Trophoblast cell (in vitro differentiated cells and primary cell): ENCODE measurements around the gene LINGO3.

Source experiments
- DNase-seq, 2 donors: peaks; one replicate each; pipeline ENCODE4 v3.0.0-alpha.2; 2016
- H2AFZ ChIP-seq: 2 replicates; pipeline ENCODE4 v1.6.1; 2013; ENCODE audit warnings: low read length, moderate library complexity, mild to moderate bottlenecking; ENCODE audit not compliant: insufficient read depth, poor library complexity
- H2AK5ac ChIP-seq: 2 replicates; pipeline ENCODE4 v1.6.1; 2013; ENCODE audit warnings: mild to moderate bottlenecking, low read length
- H2BK120ac ChIP-seq: 2 replicates; pipeline ENCODE4 v1.6.1; 2013; ENCODE audit warnings: low read length, mild to moderate bottlenecking, moderate library complexity; ENCODE audit not compliant: insufficient read depth, poor library complexity
- H2BK12ac ChIP-seq: 2 replicates; pipeline ENCODE4 v1.6.1; 2013; ENCODE audit warnings: mild to moderate bottlenecking, low read length, moderate library complexity
- H2BK5ac ChIP-seq: 2 replicates; pipeline ENCODE4 v1.6.1; 2013; ENCODE audit warnings: low read length, low read depth, moderate library complexity, mild to moderate bottlenecking; ENCODE audit not compliant: poor library complexity
- H3K14ac ChIP-seq: 2 replicates; pipeline ENCODE4 v1.6.1; 2013; ENCODE audit warnings: mild to moderate bottlenecking, low read length
- H3K18ac ChIP-seq: 2 replicates; pipeline ENCODE4 v1.6.1; 2013; ENCODE audit warnings: mild to moderate bottlenecking, low read length
- H3K23ac ChIP-seq: 2 replicates; pipeline ENCODE4 v1.6.1; 2013; ENCODE audit warnings: low read length
- H3K27ac ChIP-seq: 2 replicates; pipeline ENCODE4 v1.5.1; 2013; ENCODE audit warnings: low read depth, mild to moderate bottlenecking, inconsistent platforms, low read length, moderate library complexity
- H3K27me3 ChIP-seq: 2 replicates; pipeline ENCODE4 v1.6.1; 2013; ENCODE audit warnings: inconsistent platforms, mild to moderate bottlenecking, low read length, moderate library complexity; ENCODE audit not compliant: insufficient read depth
- H3K36me3 ChIP-seq, 2 experiments: 1 replicate in 1 of 2; 2 replicates in 1 of 2; pipeline ENCODE4 v1.6.1; 2013; ENCODE audit warnings: low read length in 2 of 2, mild to moderate bottlenecking in 2 of 2, moderate library complexity in 1 of 2; ENCODE audit not compliant: insufficient read depth in 2 of 2, control insufficient read depth in 1 of 2
- H3K4ac ChIP-seq: 2 replicates; pipeline ENCODE4 v1.6.1; 2013; ENCODE audit warnings: low read depth, mild to moderate bottlenecking, low read length, moderate library complexity
- H3K4me1 ChIP-seq, 2 experiments: 1 replicate in 1 of 2; 2 replicates in 1 of 2; pipeline ENCODE4 v1.6.1; 2013; ENCODE audit warnings: low read length in 2 of 2, mild to moderate bottlenecking in 2 of 2, moderate library complexity in 1 of 2; ENCODE audit not compliant: insufficient read depth in 2 of 2, control insufficient read depth in 1 of 2
- H3K4me2 ChIP-seq: 2 replicates; pipeline ENCODE4 v1.6.1; 2013; ENCODE audit warnings: inconsistent platforms, mild to moderate bottlenecking, low read length, moderate library complexity
- H3K4me3 ChIP-seq: 2 replicates; pipeline ENCODE4 v1.5.1; 2013; ENCODE audit warnings: mild to moderate bottlenecking, low read depth, low read length, inconsistent platforms
- H3K79me1 ChIP-seq: one replicate; pipeline ENCODE4 v1.6.1; 2013; ENCODE audit warnings: low read length
- H3K79me2 ChIP-seq: 2 replicates; pipeline ENCODE4 v1.6.1; 2013; ENCODE audit warnings: low read length, mild to moderate bottlenecking; ENCODE audit not compliant: control insufficient read depth, insufficient read depth, poor library complexity
- H3K9ac ChIP-seq: 2 replicates; pipeline ENCODE4 v1.6.1; 2013; ENCODE audit warnings: mild to moderate bottlenecking, low read length
- H3K9me3 ChIP-seq: 2 replicates; pipeline ENCODE4 v1.6.1; 2013; ENCODE audit warnings: low read depth, mild to moderate bottlenecking, control low read depth, inconsistent platforms, low read length; ENCODE audit not compliant: insufficient read depth
- H4K12ac ChIP-seq: 2 replicates; pipeline ENCODE4 v1.6.1; 2013; ENCODE audit warnings: low read depth, mild to moderate bottlenecking, low read length, moderate library complexity
- H4K8ac ChIP-seq: 2 replicates; pipeline ENCODE4 v1.6.1; 2013; ENCODE audit warnings: low read depth, mild to moderate bottlenecking, low read length, moderate library complexity
- H4K91ac ChIP-seq: one replicate; pipeline ENCODE4 v1.6.1; 2013; ENCODE audit warnings: low read depth, mild to moderate bottlenecking, low read length, moderate library complexity
- WGBS: extraction: QIAGEN DNeasy Blood & Tissue Kit; methylation state at CpG from one replicate; pipeline ENCODE4 v1.1.7; 2013; ENCODE audit warnings: missing lambda C conversion rate; ENCODE audit not compliant: insufficient read length, insufficient coverage; ENCODE audit errors: extremely low coverage; 5-methylcytosine and 5-hydroxymethylcytosine counted together

The LINGO3 gene

DNA sequence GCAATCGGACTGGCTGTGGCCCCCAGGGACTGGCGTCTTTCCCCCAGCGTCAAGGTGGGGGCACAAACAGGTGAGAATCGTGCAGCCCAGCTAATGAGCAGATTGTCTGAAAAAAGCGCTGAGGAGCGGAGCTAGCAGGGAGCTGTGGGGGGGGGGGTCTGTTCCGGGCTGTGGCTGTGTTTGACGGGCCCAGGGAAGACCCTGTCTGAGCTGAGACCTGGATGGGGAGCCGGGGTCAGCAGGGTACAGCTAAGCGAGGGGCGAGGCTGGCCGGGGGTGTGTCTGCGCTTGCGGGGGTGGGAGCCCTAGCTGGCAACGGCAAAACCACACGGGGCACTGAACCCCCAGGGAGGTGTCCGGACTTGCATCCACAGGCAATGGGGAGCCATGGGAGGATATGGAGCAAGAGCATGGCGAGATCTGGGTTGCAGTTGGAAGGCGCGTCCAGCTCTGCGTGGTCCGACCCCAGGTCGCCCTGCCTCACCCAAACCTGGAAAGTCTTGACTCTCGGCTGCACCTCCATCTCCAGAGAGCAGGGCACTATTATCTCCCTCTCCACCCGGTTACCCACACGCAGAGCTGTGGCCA is 4.6 kb downstream of the LINGO3 start:
- H2BK5ac ChIP-seq = no peak overlapping the region
- no peaks in the 10 kb centered on the region for H3K79me1 ChIP-seq
- no peak overlapping the region for H3K18ac ChIP-seq
- H3K9me3 ChIP-seq = peaks cover 1% of the 10 kb centered on the region
- H4K91ac ChIP-seq = no peak overlapping the region
- H3K4ac ChIP-seq = no peak overlapping the region
- H3K4me3 ChIP-seq = no peak overlapping the region
- no CpG with 5 or more reads among the region's 26 CpGs for WGBS
- H3K4me1 ChIP-seq = peaks cover 0 to 3% of the 10 kb centered on the region in 2 experiments
- H2BK12ac ChIP-seq = no peak overlapping the region
- no peak overlapping the region for H2BK120ac ChIP-seq
- H2AFZ ChIP-seq = no peak overlapping the region
- H3K36me3 ChIP-seq = no peaks in the 10 kb centered on the region
- no peak overlapping the region for H4K12ac ChIP-seq
- no peak overlapping the region for H3K9ac ChIP-seq
- peaks cover 25% of the 10 kb centered on the region for H3K27me3 ChIP-seq
- no peak overlapping the region for H4K8ac ChIP-seq
- no peak overlapping the region for H3K27ac ChIP-seq
- DNase-seq = no peak
- H3K23ac ChIP-seq = no peak overlapping the region
- no peak overlapping the region for H3K4me2 ChIP-seq
- H3K14ac ChIP-seq = no peak overlapping the region
- no peak overlapping the region for H2AK5ac ChIP-seq
- H3K79me2 ChIP-seq = no peaks in the 10 kb centered on the region

DNA sequence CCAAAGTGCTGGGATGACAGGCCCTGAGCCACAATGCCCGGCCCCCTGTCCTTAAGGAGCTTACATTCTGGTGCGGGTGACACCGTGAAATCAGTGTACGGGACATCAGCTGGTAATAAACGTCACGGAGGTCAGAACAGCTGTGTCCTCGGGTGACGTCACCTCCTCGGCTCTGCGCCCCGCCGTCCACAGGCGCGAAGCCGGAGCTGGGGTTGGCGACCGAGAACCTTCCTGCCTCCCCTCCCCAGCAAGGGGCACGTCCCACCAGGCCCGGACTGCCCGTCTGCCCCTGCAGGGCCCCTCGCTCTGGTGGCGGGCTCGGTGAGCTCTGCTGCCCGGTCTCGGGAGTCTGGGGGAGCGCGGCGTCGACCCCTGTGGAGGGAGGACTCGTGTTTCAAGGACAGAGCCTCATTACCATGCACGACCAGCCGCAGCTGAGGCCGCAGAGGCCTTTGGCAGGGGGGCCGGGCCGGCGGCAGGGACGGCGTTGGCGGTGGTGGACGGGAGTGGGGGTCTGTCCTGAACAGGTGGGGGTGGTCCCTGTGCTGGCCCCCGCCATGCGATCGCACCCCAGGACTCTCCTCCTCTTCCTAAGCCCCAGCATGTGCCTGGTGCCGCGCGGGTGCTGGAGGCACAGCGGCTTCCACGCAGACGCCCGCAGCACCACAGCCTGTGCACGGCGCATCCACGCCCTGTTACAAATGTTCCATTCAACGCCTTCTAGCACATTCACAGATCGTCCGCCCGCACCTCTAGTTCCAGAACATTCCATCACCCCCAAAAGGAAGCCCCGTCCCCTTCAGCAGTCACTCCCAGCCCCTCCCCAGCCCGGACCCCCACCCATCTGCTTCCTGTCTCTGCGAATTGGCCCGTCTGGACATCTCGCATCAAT is 5.4 kb downstream of the LINGO3 start:
- Histone ChIP-seq H3K9me3 (no peaks in the 10 kb centered on the region), H3K79me2 (no peaks in the 10 kb centered on the region), H3K27ac (no peak overlapping the region), H4K12ac (no peak overlapping the region), H3K4ac (no peak overlapping the region), H4K8ac (no peak overlapping the region), H3K4me2 (peak overlapping the region; percentile 23), H3K79me1 (no peaks in the 10 kb centered on the region), H2BK120ac (no peak overlapping the region), H2AFZ (no peak overlapping the region), H2BK12ac (no peak overlapping the region), H3K4me3 (no peak overlapping the region), H3K18ac (no peak overlapping the region), H2BK5ac (no peak overlapping the region), H2AK5ac (no peak overlapping the region), H3K27me3 (peaks cover 19% of the 10 kb centered on the region), H3K14ac (no peak overlapping the region), H3K9ac (no peak overlapping the region), H3K4me1 (no peaks in the 10 kb centered on the region), H4K91ac (no peak overlapping the region), H3K23ac (no peak overlapping the region), H3K36me3 (no peaks in the 10 kb centered on the region)
- WGBS = no CpG with 5 or more reads among the region's 62 CpGs
- peak in 1 of 2 donors; percentile 39 for DNase-seq

DNA sequence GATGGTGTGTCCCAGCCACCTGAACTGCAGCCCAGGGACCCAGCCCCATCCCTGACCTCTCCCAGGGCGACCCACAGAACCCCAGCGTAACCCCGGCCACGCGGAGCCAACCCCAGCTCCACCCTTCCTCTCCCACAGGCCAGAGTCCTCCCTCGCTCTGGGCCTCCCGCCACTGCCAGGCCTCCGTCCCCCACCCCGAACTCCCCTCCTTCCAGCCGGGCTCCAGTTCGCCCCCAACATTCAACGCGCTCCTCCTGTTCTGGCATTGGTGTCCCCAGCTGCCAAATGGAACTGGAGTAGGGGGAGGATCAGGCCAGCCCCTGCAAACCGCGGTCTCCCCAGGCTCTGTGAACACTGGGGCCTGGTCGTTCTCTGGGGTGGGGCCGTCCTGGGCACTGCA is 7.4 kb downstream of the LINGO3 start:
- H3K23ac ChIP-seq = no peak overlapping the region
- H3K9ac ChIP-seq = no peak overlapping the region
- no peak for DNase-seq
- H3K4ac ChIP-seq = no peak overlapping the region
- no peak overlapping the region for H2BK120ac ChIP-seq
- no peak overlapping the region for H4K8ac ChIP-seq
- H3K4me2 ChIP-seq = no peak overlapping the region
- H2BK12ac ChIP-seq = no peak overlapping the region
- H4K12ac ChIP-seq = no peak overlapping the region
- WGBS = no CpG with 5 or more reads among the region's 17 CpGs
- no peak overlapping the region for H3K18ac ChIP-seq
- H3K4me1 ChIP-seq = no peaks in the 10 kb centered on the region
- H4K91ac ChIP-seq = no peak overlapping the region
- no peak overlapping the region for H3K27ac ChIP-seq
- no peak overlapping the region for H3K4me3 ChIP-seq
- H3K27me3 ChIP-seq = peaks cover 6% of the 10 kb centered on the region
- no peaks in the 10 kb centered on the region for H3K79me1 ChIP-seq
- H3K79me2 ChIP-seq = no peaks in the 10 kb centered on the region
- no peak overlapping the region for H3K14ac ChIP-seq
- H3K36me3 ChIP-seq = no peaks in the 10 kb centered on the region
- H2AFZ ChIP-seq = no peak overlapping the region
- no peak overlapping the region for H2AK5ac ChIP-seq
- no peaks in the 10 kb centered on the region for H3K9me3 ChIP-seq
- no peak overlapping the region for H2BK5ac ChIP-seq

DNA sequence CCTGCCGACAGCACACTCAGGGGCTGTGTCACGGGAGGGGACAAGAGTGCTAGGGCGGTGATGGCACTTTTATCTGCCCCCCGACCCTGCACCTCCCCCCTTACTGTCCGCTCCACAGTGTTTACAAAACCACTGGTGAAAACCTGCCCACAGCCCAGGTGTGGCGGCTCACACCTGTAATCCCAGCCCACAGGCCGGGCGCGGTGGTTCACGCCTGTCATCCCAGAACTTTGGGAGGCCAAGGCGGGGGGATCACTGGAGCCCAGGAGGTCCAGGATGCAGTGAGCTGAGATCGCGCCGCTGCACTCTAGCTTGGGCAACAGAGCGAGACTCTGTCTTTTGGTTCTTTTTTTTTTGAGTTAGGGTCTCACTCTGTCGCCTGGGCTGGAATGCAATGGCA is 11.8 kb downstream of the LINGO3 start:
- Histone ChIP-seq H4K8ac (no peak overlapping the region), H3K9ac (no peak overlapping the region), H2AK5ac (no peak overlapping the region), H3K18ac (no peak overlapping the region), H3K4me1 (peaks cover 4 to 6% of the 10 kb centered on the region in 2 experiments), H3K14ac (no peak overlapping the region), H2BK120ac (no peak overlapping the region), H2BK5ac (no peak overlapping the region), H3K27me3 (peaks cover 13% of the 10 kb centered on the region), H3K79me1 (no peaks in the 10 kb centered on the region), H3K9me3 (peaks cover 6% of the 10 kb centered on the region), H3K4me3 (no peak overlapping the region), H2BK12ac (no peak overlapping the region), H3K79me2 (no peaks in the 10 kb centered on the region), H3K23ac (no peak overlapping the region), H3K4ac (no peak overlapping the region), H4K91ac (no peak overlapping the region), H2AFZ (no peak overlapping the region), H3K36me3 (no peaks in the 10 kb centered on the region), H3K4me2 (no peak overlapping the region), H3K27ac (no peak overlapping the region), H4K12ac (no peak overlapping the region)
- WGBS = no CpG with 5 or more reads among the region's 16 CpGs
- no peak for DNase-seq
